NCI-H2227 treated with DMSO at 0.1 percent for 48 hours (cell line): ENCODE results near the gene SLC39A9.

ENCODE experiments used
- DNase-seq: peaks from one replicate; lab custom pipeline; 2025; lab: John Stamatoyannopoulos, UW

SLC39A9 gene

GRCh38 chr14:69427596-69427995, 29.1 kb downstream of the SLC39A9 start:
- no peak for DNase-seq

GRCh38 chr14:69428289-69428998, 30.0 kb downstream of the SLC39A9 start:
- DNase-seq: no peak

GRCh38 chr14:69429643-69430042, 31.2 kb downstream of the SLC39A9 start:
- DNase-seq: no peak

- DNase-seq: no peak
Observed at GRCh38 chr14:69430306-69430939, 31.9 kb downstream of the SLC39A9 start.

- DNase-seq: no peak
Observed at GRCh38 chr14:69432364-69432763, 33.9 kb downstream of the SLC39A9 start.

- DNase-seq: no peak
Observed at GRCh38 chr14:69439521-69440270, 41.2 kb downstream of the SLC39A9 start.

GRCh38 chr14:69441948-69442347, 43.5 kb downstream of the SLC39A9 start:
- DNase-seq: no peak

- DNase-seq: no peak
Observed at GRCh38 chr14:69443296-69443805, 44.9 kb downstream of the SLC39A9 start.

GRCh38 chr14:69449216-69449615, 50.7 kb downstream of the SLC39A9 start:
- DNase-seq: no peak

GRCh38 chr14:69451941-69452340, 53.4 kb downstream of the SLC39A9 start:
- no peak for DNase-seq

- DNase-seq: no peak
Observed at GRCh38 chr14:69458350-69458749, 59.9 kb downstream of the SLC39A9 start.

GRCh38 chr14:69459122-69459521, 60.6 kb downstream of the SLC39A9 start:
- no peak for DNase-seq

GRCh38 chr14:69460093-69460701, 61.7 kb downstream of the SLC39A9 start:
- DNase-seq: peak; percentile 71

- no peak for DNase-seq
Observed at GRCh38 chr14:69464379-69464778, 65.9 kb downstream of the SLC39A9 start.

GRCh38 chr14:69464829-69465228, 66.3 kb downstream of the SLC39A9 start:
- DNase-seq: no peak

- DNase-seq: no peak
Observed at GRCh38 chr14:69468949-69469348, 70.5 kb downstream of the SLC39A9 start.

GRCh38 chr14:69471436-69471835, 72.9 kb downstream of the SLC39A9 start:
- no peak for DNase-seq

- DNase-seq: no peak
Observed at GRCh38 chr14:69471916-69472315, 73.4 kb downstream of the SLC39A9 start.

- DNase-seq: no peak
Observed at GRCh38 chr14:69473260-69473659, 74.8 kb downstream of the SLC39A9 start.

GRCh38 chr14:69473946-69474345, 75.5 kb downstream of the SLC39A9 start:
- DNase-seq: no peak

GRCh38 chr14:69475194-69475818, 76.8 kb downstream of the SLC39A9 start:
- DNase-seq: no peak
